Endothelial cell of umbilical vein (primary cell): Measurements from ENCODE around the gene FLT3. TPM values are rescaled to one million over a fixed set of nuclear protein-coding genes. Genes with fewer than 3 reads are reported as not detected.

ENCODE experiments used
- BruUV-seq: library from RNA; stranded (reverse); fragments of 400-500 nt; replicated peaks from 2 replicates; lab custom pipeline; 2021; lab: Mats Ljungman, UMichigan
- CTCF ChIA-PET: fragments of 300-600, 350-600 bp; sonication (Branson Sonifier 250); formaldehyde crosslinking; loops from one replicate; lab custom pipeline; 2021; ENCODE audit warnings: antibody characterized with exemption, inconsistent platforms; lab: Charles Lee
- POLR2A ChIA-PET: fragments of 300-600, 350-600 bp; sonication (Branson Sonifier 250); formaldehyde crosslinking; loops from one replicate; lab custom pipeline; 2021; ENCODE audit warnings: antibody characterized with exemption, inconsistent platforms; lab: Charles Lee
- DNase-seq: peaks from one replicate; pipeline ENCODE4 v3.0.0-alpha.2; 2011; ENCODE audit warnings: low read depth, low spot score
- FAIRE-seq: peaks from 2 replicates; lab custom pipeline; 2011; peaks lifted over from hg19 to GRCh38; lab: Jason Lieb, UNC
- H2AFZ ChIP-seq: 2 replicates; pipeline ENCODE4 v1.6.0; 2012; ENCODE audit warnings: low read depth, low read length, control low read depth, inconsistent platforms
- H3K27ac ChIP-seq: 2 replicates; pipeline ENCODE4 v1.5.1; 2011; ENCODE audit warnings: low read depth, mild to moderate bottlenecking, control low read depth, low read length, moderate library complexity; ENCODE audit not compliant: insufficient read depth
- H3K27me3 ChIP-seq, 2 experiments: 2 replicates each; pipeline versions ENCODE4 v1.6.0 to v1.6.1; 2011; ENCODE audit warnings: low read length in 2 of 2, mixed read lengths in 1 of 2; ENCODE audit not compliant: control insufficient read depth in 2 of 2, insufficient read depth in 2 of 2
- H3K36me3 ChIP-seq, 2 experiments: 2 replicates in 1 of 2; 3 replicates in 1 of 2; pipeline ENCODE4 v1.5.1; 2011; ENCODE audit warnings: low read length in 2 of 2, mild to moderate bottlenecking in 1 of 2, moderate library complexity in 1 of 2; ENCODE audit not compliant: control insufficient read depth in 2 of 2, insufficient read depth in 2 of 2; ENCODE audit errors: extremely low read depth in 1 of 2
- H3K4me1 ChIP-seq: 3 replicates; pipeline ENCODE4 v1.5.1; 2011; ENCODE audit warnings: mild to moderate bottlenecking, low read length; ENCODE audit not compliant: control insufficient read depth, insufficient read depth; ENCODE audit errors: extremely low read depth
- H3K4me2 ChIP-seq: 2 replicates; pipeline ENCODE4 v1.6.1; 2011; ENCODE audit warnings: low read length, control low read depth, mixed read lengths; ENCODE audit not compliant: insufficient read depth
- H3K4me3 ChIP-seq, 3 experiments: fragments of 200-600 bp in 1 of 3; sonication (generic), shearing (Covaris generic) in 1 of 3; replicated peaks in 1 of 3; 2 replicates each; pipeline ENCODE4 v1.5.1; 2011 to 2016; ENCODE audit warnings: control low read depth in 3 of 3, low read length in 3 of 3, mild to moderate bottlenecking in 2 of 3, inconsistent platforms in 1 of 3, low read depth in 1 of 3, moderate library complexity in 1 of 3; ENCODE audit not compliant: insufficient read depth in 1 of 3
- H3K79me2 ChIP-seq: 2 replicates; pipeline ENCODE4 v1.6.0; 2012; ENCODE audit warnings: low read length, inconsistent platforms; ENCODE audit not compliant: control insufficient read depth, insufficient read depth
- H3K9ac ChIP-seq: replicated peaks from 2 replicates; pipeline ENCODE3; 2011; ENCODE audit warnings: low read length, control low read depth; ENCODE audit not compliant: insufficient read depth; ENCODE audit errors: extremely low read depth
- H3K9me1 ChIP-seq: replicated peaks from 3 replicates; pipeline ENCODE4 v1.6.0; 2011; ENCODE audit warnings: mild to moderate bottlenecking, low read length; ENCODE audit not compliant: control insufficient read depth, insufficient read depth; ENCODE audit errors: extremely low read depth
- H3K9me3 ChIP-seq: replicated peaks from 2 replicates; pipeline ENCODE4 v1.5.1; 2012; ENCODE audit warnings: low read length, inconsistent platforms; ENCODE audit not compliant: control insufficient read depth, insufficient read depth
- H4K20me1 ChIP-seq: replicated peaks from 2 replicates; pipeline ENCODE3; 2011; ENCODE audit warnings: mild to moderate bottlenecking, low read length; ENCODE audit not compliant: control insufficient read depth, insufficient read depth; ENCODE audit errors: extremely low read depth
- EZH2 ChIP-seq: IDR thresholded peaks from 2 replicates; pipeline ENCODE4 v1.6.1; 2012; ENCODE audit warnings: borderline replicate concordance, low read depth, mild to moderate bottlenecking, moderate library complexity, low read length, inconsistent platforms; ENCODE audit not compliant: severe bottlenecking
- FOS ChIP-seq: IDR thresholded peaks from 2 replicates; pipeline ENCODE4 v1.6.1; 2011; ENCODE audit warnings: mild to moderate bottlenecking, low read length, moderate library complexity, borderline replicate concordance; ENCODE audit not compliant: insufficient read depth
- GATA2 ChIP-seq: IDR thresholded peaks from 2 replicates; pipeline ENCODE4 v1.7.0; 2011; ENCODE audit warnings: low read depth, mild to moderate bottlenecking, moderate library complexity, mixed read lengths, low read length; ENCODE audit not compliant: insufficient read length, insufficient read depth
- JUN ChIP-seq: IDR thresholded peaks from 2 replicates; pipeline ENCODE4 v1.6.1; 2011; ENCODE audit warnings: borderline replicate concordance, low read depth; ENCODE audit not compliant: insufficient read length, insufficient read depth
- MYC ChIP-seq: IDR thresholded peaks from one replicate; pipeline ENCODE4 v1.6.1; 2011; ENCODE audit warnings: mild to moderate bottlenecking, low read depth, low read length
- POLR2A ChIP-seq: IDR thresholded peaks from 2 replicates; pipeline ENCODE4 v1.6.1; 2012; ENCODE audit warnings: low read depth, mild to moderate bottlenecking, control low read depth, low read length
- POLR2AphosphoS5 ChIP-seq: IDR thresholded peaks from 2 replicates; pipeline ENCODE4 v1.6.1; 2012; ENCODE audit warnings: low read depth, mild to moderate bottlenecking, control low read depth, low read length, moderate library complexity; ENCODE audit not compliant: insufficient read depth
- dilution Hi-C: fragments of 300-500 bp; cut with MboI; formaldehyde crosslinking; loops from one replicate; pipeline ENCODE4 v1.15.0; 2019; ENCODE audit warnings: low sequenced_read_pairs; ENCODE audit not compliant: extremely low pct_ligation_motif_present
- intact Hi-C: fragments of 100-400 bp; cut with micrococcal nuclease; formaldehyde crosslinking; loops from one replicate; pipeline ENCODE4 v1.10.0; 2022
- polyA plus RNA-seq, 4 experiments: library from polyadenylated mRNA; depleted of rRNA in 3 of 4; stranded (reverse) in 3 of 4; unstranded in 1 of 4; fragments of >200 nt; gene quantifications; 2 replicates each; pipeline versions ENCODE4 v1.2.1 to v1.2.3, GENCODE V29; 2011 to 2012; ENCODE audit warnings: missing spikeins in 1 of 4
- total RNA-seq: library from RNA; stranded (reverse); gene quantifications from 2 replicates; pipeline ENCODE4 v1.2.3, GENCODE V29; 2021
- TF ChIP-seq, protein P1 (sequence below): IDR thresholded peaks from 2 replicates; pipeline ENCODE4 v1.6.1; 2011; ENCODE audit not compliant: insufficient read depth, insufficient read length
- TF ChIP-seq, protein P2 (sequence below), 2 donors: IDR thresholded peaks; 1 replicate in 1 of 2; 2 replicates in 1 of 2; pipeline ENCODE4 v1.5.1; 2011; ENCODE audit warnings: low read length in 2 of 2, mild to moderate bottlenecking in 2 of 2, moderate library complexity in 2 of 2, control low read depth in 1 of 2, inconsistent platforms in 1 of 2, low read depth in 1 of 2; ENCODE audit not compliant: insufficient read depth in 1 of 2; ENCODE audit errors: extremely low read depth in 1 of 2

Gene FLT3
- total and polyA plus RNA-seq, 2 donors (not counting 3 experiments of a cell fraction or from before 2014, with no cell fraction given): 0.03 TPM; not detected in 1

DNA sequence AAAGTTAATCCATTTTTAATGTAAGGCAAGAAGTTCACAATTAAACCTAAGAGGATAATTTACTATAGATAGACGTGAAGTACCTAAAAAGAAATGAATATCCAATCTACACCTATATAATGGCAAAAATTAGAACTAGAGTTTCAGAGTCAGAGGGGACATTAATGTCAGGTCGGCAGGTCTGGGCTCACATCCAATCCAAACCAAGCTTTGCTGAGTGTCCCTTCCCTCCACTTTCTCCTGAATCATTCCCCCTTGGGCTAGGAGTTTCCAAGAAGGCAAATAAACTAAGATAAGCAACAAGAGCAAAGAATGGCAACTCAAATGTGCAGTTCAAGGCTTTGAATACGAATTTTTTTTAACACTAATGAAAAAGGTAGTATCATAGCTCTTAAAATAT is 2.9 kb downstream of the FLT3 start:
- intact Hi-C loops (no loop called here), dilution Hi-C loops (no loop called here)
- ChIA-PET POLR2A (no interaction called here), CTCF (no interaction called here)
- H3K27me3 ChIP-seq: peaks cover 42 to 71% of the 10 kb centered on the region in 2 experiments
- DNase-seq (no peak), FAIRE-seq (no peak)
- H3K36me3 ChIP-seq: no peaks in the 10 kb centered on the region
- TF ChIP-seq, protein P1, sequence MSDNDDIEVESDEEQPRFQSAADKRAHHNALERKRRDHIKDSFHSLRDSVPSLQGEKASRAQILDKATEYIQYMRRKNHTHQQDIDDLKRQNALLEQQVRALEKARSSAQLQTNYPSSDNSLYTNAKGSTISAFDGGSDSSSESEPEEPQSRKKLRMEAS: no peak
- TF ChIP-seq, protein P2, sequence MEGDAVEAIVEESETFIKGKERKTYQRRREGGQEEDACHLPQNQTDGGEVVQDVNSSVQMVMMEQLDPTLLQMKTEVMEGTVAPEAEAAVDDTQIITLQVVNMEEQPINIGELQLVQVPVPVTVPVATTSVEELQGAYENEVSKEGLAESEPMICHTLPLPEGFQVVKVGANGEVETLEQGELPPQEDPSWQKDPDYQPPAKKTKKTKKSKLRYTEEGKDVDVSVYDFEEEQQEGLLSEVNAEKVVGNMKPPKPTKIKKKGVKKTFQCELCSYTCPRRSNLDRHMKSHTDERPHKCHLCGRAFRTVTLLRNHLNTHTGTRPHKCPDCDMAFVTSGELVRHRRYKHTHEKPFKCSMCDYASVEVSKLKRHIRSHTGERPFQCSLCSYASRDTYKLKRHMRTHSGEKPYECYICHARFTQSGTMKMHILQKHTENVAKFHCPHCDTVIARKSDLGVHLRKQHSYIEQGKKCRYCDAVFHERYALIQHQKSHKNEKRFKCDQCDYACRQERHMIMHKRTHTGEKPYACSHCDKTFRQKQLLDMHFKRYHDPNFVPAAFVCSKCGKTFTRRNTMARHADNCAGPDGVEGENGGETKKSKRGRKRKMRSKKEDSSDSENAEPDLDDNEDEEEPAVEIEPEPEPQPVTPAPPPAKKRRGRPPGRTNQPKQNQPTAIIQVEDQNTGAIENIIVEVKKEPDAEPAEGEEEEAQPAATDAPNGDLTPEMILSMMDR (IDR thresholded peaks at IDR 0.05; ENCODE audit: extremely low read depth in 1 of 2, insufficient read depth in 1 of 2, low read depth in 1 of 2, low read length in 2 of 2): no peak
- TF ChIP-seq JUN (no peak), EZH2 (no peak), GATA2 (no peak), POLR2AphosphoS5 (no peak), POLR2A (no peak), FOS (no peak), MYC (no peak)
- no peaks in the 10 kb centered on the region for H4K20me1 ChIP-seq
- no TSS peak for BruUV-seq
- H3K4me3 ChIP-seq: no peak overlapping the region
- H3K4me2 ChIP-seq: no peak overlapping the region
- no peaks in the 10 kb centered on the region for H3K9me3 ChIP-seq
- no peaks in the 10 kb centered on the region for H3K79me2 ChIP-seq
- H3K9ac ChIP-seq: no peak overlapping the region
- H3K27ac ChIP-seq: no peak overlapping the region
- H2AFZ ChIP-seq: no peak overlapping the region
- H3K9me1 ChIP-seq: no peaks in the 10 kb centered on the region
- peaks cover 6% of the 10 kb centered on the region for H3K4me1 ChIP-seq
